ENCODE results near the gene PIGC. TPM values are rescaled to one million over a fixed set of nuclear protein-coding genes. Genes with fewer than 3 reads are reported as not detected.

The PIGC gene
- total RNA-seq, 1 experiment from 2014 or later = 17.5 TPM

- Histone ChIP-seq H3T11ph (ENCODE audit: low read length) (no peak overlapping the region), H3K27ac (ENCODE audit: insufficient read length, low read depth, low read length) (no peak overlapping the region), H2BK20ac (ENCODE audit: low read depth, low read length, poor library complexity, severe bottlenecking) (no peak overlapping the region), H2AFZ (ENCODE audit: low read length) (no peak overlapping the region), H3K9me3 (ENCODE audit: control insufficient read depth, low read depth, low read length) (no peaks in the 10 kb centered on the region), H3K79me2 (ENCODE audit: insufficient read depth, low read length) (no peaks in the 10 kb centered on the region), H3K4ac (ENCODE audit: low read depth, low read length) (no peak overlapping the region), H4K20me1 (ENCODE audit: control insufficient read depth, insufficient read depth, insufficient read length) (no peaks in the 10 kb centered on the region), H2AK5ac (ENCODE audit: insufficient read length, low read length) (no peak overlapping the region), H3K23me2 (ENCODE audit: insufficient read length, low read depth, low read length, poor library complexity, severe bottlenecking) (no peaks in the 10 kb centered on the region), H4K91ac (ENCODE audit: insufficient read length, low read depth, low read length) (no peak overlapping the region), H3K18ac (ENCODE audit: insufficient read length, low read depth, low read length) (no peak overlapping the region), H3K4me1 (ENCODE audit: insufficient read depth, low read length) (no peaks in the 10 kb centered on the region; the same call in 1 of the 2 replicates), H2BK15ac (ENCODE audit: low read depth, low read length) (no peak overlapping the region), H3K14ac (ENCODE audit: insufficient read depth, low read length) (no peak overlapping the region), H4K5ac (ENCODE audit: insufficient read length, low read depth, low read length) (no peak overlapping the region), H4K8ac (replicated peaks; ENCODE audit: insufficient read length, low read depth, low read length) (no peak overlapping the region), H3K79me1 (ENCODE audit: insufficient read depth, low read depth, low read length, poor library complexity, severe bottlenecking) (no peaks in the 10 kb centered on the region), H3K4me2 (ENCODE audit: insufficient read depth, insufficient read length, low read length) (no peak overlapping the region), H3K9ac (ENCODE audit: extremely low read depth, insufficient read length, low read length) (no peak overlapping the region), H3K56ac (ENCODE audit: insufficient read length, low read depth, low read length) (no peak overlapping the region), H3K23ac (ENCODE audit: insufficient read length, low read depth, low read length) (no peak overlapping the region), H2BK12ac (ENCODE audit: insufficient read length, low read depth, low read length) (no peak overlapping the region), H3K27me3 (ENCODE audit: insufficient read depth, low read length) (no peaks in the 10 kb centered on the region), H2BK5ac (ENCODE audit: insufficient read length, low read length) (no peak overlapping the region), H2BK120ac (ENCODE audit: low read depth, low read length, poor library complexity, severe bottlenecking) (no peak overlapping the region)
- Mint-ChIP-seq H3K4me3 (no peak overlapping the region), H3K27ac (no peak overlapping the region), H3K27me3 (ENCODE audit: low read depth) (no peaks in the 10 kb centered on the region), H3K4me1 (peaks cover 10 to 16% of the 10 kb centered on the region in 2 experiments), H3K9me3 (no peaks in the 10 kb centered on the region), H3K36me3 (ENCODE audit: insufficient read depth in 1 of 3, low read depth in 3 of 3) (no peaks in the 10 kb centered on the region)
- no CpG with 5 or more reads among the region's 1 CpG for WGBS (ENCODE audit: extremely low coverage, insufficient read length, low lambda C conversion rate)
- TF ChIP-seq CTCF (conservative IDR thresholded peaks at IDR 0.05) = no peak
- no peak for DNase-seq
Measured at GRCh38 chr1:172402878-172403569, 40.8 kb downstream of the PIGC start.

Measured in H9 (cell line).